ENCODE data around the gene TMEM175.

The TMEM175 gene

DNA sequence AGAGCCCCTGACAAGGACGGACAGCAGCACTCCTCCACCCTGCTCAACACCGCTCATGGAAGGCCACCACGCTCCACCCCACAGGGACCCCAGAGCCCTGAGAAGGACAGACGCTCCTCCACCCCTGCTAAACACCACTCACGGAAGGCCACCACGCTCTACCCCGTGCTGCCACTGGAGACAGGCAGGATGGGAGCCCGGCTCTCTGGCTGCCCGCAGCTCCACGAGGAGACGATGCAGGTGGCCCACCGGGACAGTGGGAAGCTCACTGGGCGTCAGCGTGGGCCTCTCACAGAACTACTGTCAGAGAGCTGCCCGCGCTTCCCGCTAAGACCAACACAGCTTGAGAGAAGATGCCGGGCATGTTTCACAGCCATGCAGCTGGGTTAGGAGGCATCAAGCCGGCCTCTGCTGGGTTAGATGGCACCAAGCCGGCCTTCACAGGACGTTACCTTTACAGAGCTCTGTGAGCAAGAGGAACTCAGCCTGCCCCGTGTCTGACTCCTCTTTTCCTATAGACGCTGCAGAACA, 21.0 kb upstream of the TMEM175 start:
- H3K9ac ChIP-seq = no peak overlapping the region
- H3K4me3 ChIP-seq (IDR thresholded peaks at IDR 0.05; ENCODE audit: insufficient read depth, low read depth, low read length) = no peak overlapping the region
- H3K27ac ChIP-seq = no peak overlapping the region
- H3K79me2 ChIP-seq (ENCODE audit: insufficient read depth, low read depth) = peaks cover 12% of the 10 kb centered on the region; the same call in 1 of the 2 replicates
- no peaks in the 10 kb centered on the region for H3K27me3 ChIP-seq (ENCODE audit: insufficient read depth, low read depth)
- no peak overlapping the region for H3K4me2 ChIP-seq
- TF ChIP-seq, protein P1, sequence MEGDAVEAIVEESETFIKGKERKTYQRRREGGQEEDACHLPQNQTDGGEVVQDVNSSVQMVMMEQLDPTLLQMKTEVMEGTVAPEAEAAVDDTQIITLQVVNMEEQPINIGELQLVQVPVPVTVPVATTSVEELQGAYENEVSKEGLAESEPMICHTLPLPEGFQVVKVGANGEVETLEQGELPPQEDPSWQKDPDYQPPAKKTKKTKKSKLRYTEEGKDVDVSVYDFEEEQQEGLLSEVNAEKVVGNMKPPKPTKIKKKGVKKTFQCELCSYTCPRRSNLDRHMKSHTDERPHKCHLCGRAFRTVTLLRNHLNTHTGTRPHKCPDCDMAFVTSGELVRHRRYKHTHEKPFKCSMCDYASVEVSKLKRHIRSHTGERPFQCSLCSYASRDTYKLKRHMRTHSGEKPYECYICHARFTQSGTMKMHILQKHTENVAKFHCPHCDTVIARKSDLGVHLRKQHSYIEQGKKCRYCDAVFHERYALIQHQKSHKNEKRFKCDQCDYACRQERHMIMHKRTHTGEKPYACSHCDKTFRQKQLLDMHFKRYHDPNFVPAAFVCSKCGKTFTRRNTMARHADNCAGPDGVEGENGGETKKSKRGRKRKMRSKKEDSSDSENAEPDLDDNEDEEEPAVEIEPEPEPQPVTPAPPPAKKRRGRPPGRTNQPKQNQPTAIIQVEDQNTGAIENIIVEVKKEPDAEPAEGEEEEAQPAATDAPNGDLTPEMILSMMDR (conservative IDR thresholded peaks at IDR 0.05; ENCODE audit: low read depth, low read length) = no peak
- H2AFZ ChIP-seq (ENCODE audit: low read depth) = no peak overlapping the region
- no peaks in the 10 kb centered on the region for H3K4me1 ChIP-seq (ENCODE audit: low read depth, poor library complexity, severe bottlenecking)
- no peaks in the 10 kb centered on the region for H3K36me3 ChIP-seq (ENCODE audit: insufficient read depth)
- H4K20me1 ChIP-seq (ENCODE audit: insufficient read depth) = no peaks in the 10 kb centered on the region

DNA sequence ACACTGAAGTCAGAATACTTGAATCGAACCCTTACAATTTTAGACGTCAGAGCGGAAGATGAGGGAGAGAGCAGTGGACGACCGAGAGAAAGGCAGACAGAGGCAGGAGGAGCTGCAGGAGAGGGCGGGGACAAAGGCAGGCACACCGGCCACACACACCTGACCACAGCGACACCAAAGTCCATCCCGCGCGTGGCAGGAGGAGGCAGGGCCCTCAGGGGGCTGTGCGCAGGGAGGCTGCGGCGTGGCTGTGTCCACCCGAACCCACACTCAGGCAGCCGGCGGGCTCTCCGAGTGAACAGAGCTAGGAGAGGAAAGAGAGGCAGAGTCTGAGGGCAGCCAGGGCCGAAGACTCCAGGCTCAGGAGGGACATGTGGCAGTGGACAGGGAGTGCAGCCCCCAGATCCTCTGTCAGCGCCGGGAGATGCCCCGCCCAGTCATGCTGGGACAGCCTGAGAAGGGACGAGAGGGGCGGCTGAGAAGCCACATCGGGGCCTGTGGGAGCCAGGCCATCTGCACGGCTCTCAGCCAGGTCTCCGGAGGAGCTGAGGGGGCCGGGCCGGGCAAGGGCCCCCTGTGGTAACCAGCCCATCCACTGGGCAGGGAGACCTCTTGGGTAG, 20.3 kb upstream of the TMEM175 start:
- Histone ChIP-seq H3K27ac (no peak overlapping the region), H4K20me1 (ENCODE audit: insufficient read depth) (no peaks in the 10 kb centered on the region), H3K27me3 (ENCODE audit: insufficient read depth, low read depth) (no peaks in the 10 kb centered on the region), H3K79me2 (ENCODE audit: insufficient read depth, low read depth) (peaks cover 19% of the 10 kb centered on the region; the same call in 1 of the 2 replicates), H3K9ac (no peak overlapping the region), H3K36me3 (ENCODE audit: insufficient read depth) (no peaks in the 10 kb centered on the region), H2AFZ (ENCODE audit: low read depth) (no peak overlapping the region), H3K4me1 (ENCODE audit: low read depth, poor library complexity, severe bottlenecking) (no peaks in the 10 kb centered on the region), H3K4me3 (IDR thresholded peaks at IDR 0.05; ENCODE audit: insufficient read depth, low read depth, low read length) (no peak overlapping the region), H3K4me2 (no peak overlapping the region)
- TF ChIP-seq, protein P1 (conservative IDR thresholded peaks at IDR 0.05; ENCODE audit: low read depth, low read length) = no peak

DNA sequence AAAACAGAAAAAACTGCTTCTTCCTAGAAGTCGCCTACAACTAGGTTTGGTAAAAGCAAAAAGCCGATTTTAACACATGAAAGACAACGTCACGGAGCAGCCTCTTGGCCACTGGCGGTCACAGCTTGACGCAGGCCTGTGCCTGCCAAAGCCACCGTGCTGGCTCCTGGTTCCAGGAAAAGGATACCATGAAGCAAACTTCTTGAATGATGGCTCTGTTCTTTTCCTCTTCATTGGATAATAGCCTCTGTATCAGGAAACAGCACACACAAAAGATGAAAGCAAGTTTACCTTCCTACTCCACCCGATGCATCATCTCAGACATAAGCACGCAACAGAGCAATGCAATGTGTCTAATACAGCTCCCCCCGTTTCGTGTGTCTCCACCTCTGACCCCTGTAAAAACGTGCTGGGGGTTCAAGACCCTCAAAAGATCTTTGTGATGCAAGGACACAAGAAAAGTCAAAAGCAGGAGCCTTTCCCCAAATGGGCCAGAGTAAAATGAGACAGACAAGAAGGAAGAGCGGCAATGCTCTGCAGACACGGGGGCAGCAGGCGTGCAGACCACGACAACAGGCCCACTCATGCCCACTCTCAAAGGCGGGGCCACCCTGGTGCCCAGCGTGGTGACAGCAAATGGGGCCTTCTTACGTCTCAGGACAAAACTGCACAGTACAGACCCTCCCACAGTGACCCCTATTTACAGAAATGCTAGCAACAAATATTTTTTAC, 19.5 kb upstream of the TMEM175 start:
- Histone ChIP-seq H3K9ac (no peak overlapping the region), H4K20me1 (ENCODE audit: insufficient read depth) (no peaks in the 10 kb centered on the region), H3K27me3 (ENCODE audit: insufficient read depth, low read depth) (no peaks in the 10 kb centered on the region), H3K4me2 (no peak overlapping the region), H2AFZ (ENCODE audit: low read depth) (no peak overlapping the region), H3K27ac (no peak overlapping the region), H3K4me3 (IDR thresholded peaks at IDR 0.05; ENCODE audit: insufficient read depth, low read depth, low read length) (no peak overlapping the region), H3K4me1 (ENCODE audit: low read depth, poor library complexity, severe bottlenecking) (no peaks in the 10 kb centered on the region), H3K79me2 (ENCODE audit: insufficient read depth, low read depth) (peaks cover 26% of the 10 kb centered on the region; the same call in 1 of the 2 replicates), H3K36me3 (ENCODE audit: insufficient read depth) (no peaks in the 10 kb centered on the region)
- TF ChIP-seq, protein P1 (conservative IDR thresholded peaks at IDR 0.05; ENCODE audit: low read depth, low read length) = no peak

DNA sequence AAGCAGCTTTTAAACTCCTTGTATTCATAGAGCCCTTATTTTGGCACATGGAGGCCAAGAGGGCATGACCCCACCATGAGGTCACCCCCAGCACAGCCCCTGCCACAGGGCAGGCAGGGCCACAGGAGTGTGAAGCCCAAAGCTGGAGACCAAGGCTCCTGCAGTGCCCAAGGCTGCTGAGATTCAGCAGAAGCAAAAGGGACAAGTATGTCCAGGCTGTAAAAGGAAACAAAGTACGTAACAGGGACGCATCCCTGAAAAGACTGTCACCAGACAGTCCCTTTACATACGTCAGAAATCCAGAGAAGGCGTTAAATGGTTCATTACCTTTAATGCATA, 19.0 kb upstream of the TMEM175 start:
- TF ChIP-seq, protein P1 (conservative IDR thresholded peaks at IDR 0.05; ENCODE audit: low read depth, low read length) = no peak
- H3K27me3 ChIP-seq (ENCODE audit: insufficient read depth, low read depth) = no peaks in the 10 kb centered on the region
- no peaks in the 10 kb centered on the region for H3K36me3 ChIP-seq (ENCODE audit: insufficient read depth)
- H3K79me2 ChIP-seq (ENCODE audit: insufficient read depth, low read depth) = peaks cover 32% of the 10 kb centered on the region; the same call in 1 of the 2 replicates
- no peak overlapping the region for H3K4me3 ChIP-seq (IDR thresholded peaks at IDR 0.05; ENCODE audit: insufficient read depth, low read depth, low read length)
- H3K9ac ChIP-seq = no peak overlapping the region
- no peaks in the 10 kb centered on the region for H4K20me1 ChIP-seq (ENCODE audit: insufficient read depth)
- no peaks in the 10 kb centered on the region for H3K4me1 ChIP-seq (ENCODE audit: low read depth, poor library complexity, severe bottlenecking)
- H2AFZ ChIP-seq (ENCODE audit: low read depth) = no peak overlapping the region
- no peak overlapping the region for H3K27ac ChIP-seq
- H3K4me2 ChIP-seq = no peak overlapping the region

Measured in KMS-11 (cell line).